Measurements from ENCODE around the gene PIK3R3. TPM values are rescaled to one million over a fixed set of nuclear protein-coding genes. Genes with fewer than 3 reads are reported as not detected.
A peak's percentile ranks its signal among the peaks of the same experiment; 100 is the strongest.

Gene PIK3R3
- total RNA-seq, 1 donor from 2014 or later = 3.3 TPM

- H3K4me3 ChIP-seq (ENCODE audit: low read depth, low read length) = peak overlapping the region; percentile 83
- TF ChIP-seq, protein P1, sequence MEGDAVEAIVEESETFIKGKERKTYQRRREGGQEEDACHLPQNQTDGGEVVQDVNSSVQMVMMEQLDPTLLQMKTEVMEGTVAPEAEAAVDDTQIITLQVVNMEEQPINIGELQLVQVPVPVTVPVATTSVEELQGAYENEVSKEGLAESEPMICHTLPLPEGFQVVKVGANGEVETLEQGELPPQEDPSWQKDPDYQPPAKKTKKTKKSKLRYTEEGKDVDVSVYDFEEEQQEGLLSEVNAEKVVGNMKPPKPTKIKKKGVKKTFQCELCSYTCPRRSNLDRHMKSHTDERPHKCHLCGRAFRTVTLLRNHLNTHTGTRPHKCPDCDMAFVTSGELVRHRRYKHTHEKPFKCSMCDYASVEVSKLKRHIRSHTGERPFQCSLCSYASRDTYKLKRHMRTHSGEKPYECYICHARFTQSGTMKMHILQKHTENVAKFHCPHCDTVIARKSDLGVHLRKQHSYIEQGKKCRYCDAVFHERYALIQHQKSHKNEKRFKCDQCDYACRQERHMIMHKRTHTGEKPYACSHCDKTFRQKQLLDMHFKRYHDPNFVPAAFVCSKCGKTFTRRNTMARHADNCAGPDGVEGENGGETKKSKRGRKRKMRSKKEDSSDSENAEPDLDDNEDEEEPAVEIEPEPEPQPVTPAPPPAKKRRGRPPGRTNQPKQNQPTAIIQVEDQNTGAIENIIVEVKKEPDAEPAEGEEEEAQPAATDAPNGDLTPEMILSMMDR (conservative IDR thresholded peaks at IDR 0.05; ENCODE audit: low read depth, low read length) = no peak
- DNase-seq (ENCODE audit: low read depth) = no peak
These were observed 2.3 kb downstream of the PIK3R3 start for GRCh38 chr1:46130121-46130520.

DNA sequence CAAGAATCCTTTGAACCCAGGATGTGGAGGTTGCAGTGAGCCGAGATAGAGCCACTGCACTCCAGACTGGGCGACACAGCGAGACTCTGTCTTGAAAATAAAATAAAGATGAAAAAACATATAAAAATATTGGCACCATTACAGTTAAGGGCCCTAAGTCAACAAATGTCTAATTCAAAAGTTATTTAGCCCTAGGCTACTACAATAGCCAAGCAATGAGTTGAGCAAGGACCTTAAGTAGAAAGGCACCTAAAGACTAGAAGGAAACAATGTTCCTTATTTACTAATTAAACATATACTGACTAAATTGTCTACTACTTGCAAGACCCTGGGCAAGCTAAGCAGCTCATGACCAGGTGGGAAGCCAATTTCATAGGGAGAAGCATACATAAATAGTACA is 4.1 kb downstream of the PIK3R3 start:
- DNase-seq (ENCODE audit: low read depth) = no peak
- TF ChIP-seq, protein P1 (conservative IDR thresholded peaks at IDR 0.05; ENCODE audit: low read depth, low read length) = no peak
- H3K4me3 ChIP-seq (ENCODE audit: low read depth, low read length) = no peak overlapping the region

- DNase-seq (ENCODE audit: low read depth) = no peak
- no peak overlapping the region for H3K4me3 ChIP-seq (ENCODE audit: low read depth, low read length)
- TF ChIP-seq, protein P1 (conservative IDR thresholded peaks at IDR 0.05; ENCODE audit: low read depth, low read length) = no peak
These were observed 13.6 kb downstream of the PIK3R3 start for GRCh38 chr1:46118856-46119255.

DNA sequence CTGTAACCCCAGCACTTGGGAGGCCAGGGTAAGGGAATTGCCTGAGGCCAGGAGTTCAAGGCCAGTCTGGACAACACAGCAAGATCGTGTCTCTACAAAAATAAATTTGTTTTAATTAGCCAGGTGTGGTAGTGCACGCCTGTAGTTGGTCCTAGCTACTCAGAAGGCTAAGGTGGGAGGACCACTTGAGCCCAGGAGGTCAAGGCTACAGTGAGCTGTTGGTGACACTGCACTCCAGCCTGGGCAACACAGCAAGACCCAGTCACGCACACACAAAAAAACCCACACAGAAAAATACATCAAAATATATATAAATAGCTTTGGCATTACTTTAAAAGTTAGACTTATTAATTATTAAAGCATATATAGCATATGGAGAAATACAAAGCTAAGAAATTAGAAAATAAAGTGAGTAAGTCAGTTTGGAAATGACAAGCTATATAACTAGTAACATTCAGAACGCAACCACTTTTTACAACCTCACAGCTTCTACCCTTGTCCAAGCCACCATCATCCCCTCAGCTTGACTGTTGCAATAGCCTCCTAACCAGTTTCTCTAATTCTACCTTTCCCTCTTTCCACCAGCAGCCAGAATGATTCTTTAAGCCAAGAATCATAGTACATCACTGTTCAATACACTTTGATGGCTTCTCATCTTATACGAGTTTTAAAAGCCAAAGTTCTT is 14.5 kb downstream of the PIK3R3 start:
- TF ChIP-seq, protein P1 (conservative IDR thresholded peaks at IDR 0.05; ENCODE audit: low read depth, low read length) = no peak
- H3K4me3 ChIP-seq (ENCODE audit: low read depth, low read length) = no peak overlapping the region
- no peak for DNase-seq (ENCODE audit: low read depth)

GRCh38 chr1:46114925-46115603 is 17.4 kb downstream of the PIK3R3 start:
- DNase-seq (ENCODE audit: low read depth) = no peak
- H3K4me3 ChIP-seq (ENCODE audit: low read depth, low read length) = no peak overlapping the region
- TF ChIP-seq, protein P1 (conservative IDR thresholded peaks at IDR 0.05; ENCODE audit: low read depth, low read length) = no peak

DNA sequence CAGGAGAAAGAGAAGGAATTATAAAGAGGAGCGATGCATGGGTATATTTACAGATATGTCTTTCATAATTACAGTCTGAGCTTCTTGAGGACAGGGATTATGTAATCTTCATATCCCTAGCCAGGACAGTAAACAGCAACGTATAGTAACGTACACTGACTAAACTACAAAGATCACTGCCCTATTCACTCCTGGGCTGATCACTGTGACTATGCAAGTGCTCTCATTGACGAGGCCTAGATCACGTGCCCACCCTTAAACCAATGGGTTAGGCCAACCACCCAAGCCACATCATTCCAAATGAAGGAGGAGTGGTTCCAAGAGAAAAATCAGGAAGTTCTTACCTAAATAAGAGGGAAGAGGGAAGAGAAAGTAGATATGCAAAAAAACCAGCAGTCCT is 18.5 kb downstream of the PIK3R3 start:
- H3K4me3 ChIP-seq (ENCODE audit: low read depth, low read length) = no peak overlapping the region
- TF ChIP-seq, protein P1 (conservative IDR thresholded peaks at IDR 0.05; ENCODE audit: low read depth, low read length) = no peak
- DNase-seq (ENCODE audit: low read depth) = no peak

DNA sequence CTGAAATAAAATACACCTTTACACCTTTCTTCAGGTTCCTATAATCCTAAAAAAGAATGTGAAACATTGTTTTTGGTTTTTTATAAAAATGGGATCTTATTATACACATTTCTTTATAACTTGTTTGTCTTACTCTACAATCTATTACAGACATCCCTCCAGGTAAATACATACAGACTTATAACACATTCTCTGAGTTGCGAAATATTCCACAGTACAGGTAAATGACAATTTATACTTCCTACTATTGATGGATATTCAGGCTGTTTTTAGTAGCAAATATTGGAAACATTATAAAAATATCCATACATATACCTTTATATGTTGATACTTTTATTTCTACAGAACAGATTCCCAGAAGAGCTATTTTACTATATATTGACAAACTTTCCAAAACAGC is 20.3 kb downstream of the PIK3R3 start:
- no peak overlapping the region for H3K4me3 ChIP-seq (ENCODE audit: low read depth, low read length)
- DNase-seq (ENCODE audit: low read depth) = no peak
- TF ChIP-seq, protein P1 (conservative IDR thresholded peaks at IDR 0.05; ENCODE audit: low read depth, low read length) = no peak
